Measurements from ENCODE around the gene NOPCHAP1. TPM values are rescaled to one million over a fixed set of nuclear protein-coding genes. Genes with fewer than 3 reads are reported as not detected.

Gene NOPCHAP1
- total RNA-seq, 1 donor from 2014 or later, result 9.9 TPM

DNA sequence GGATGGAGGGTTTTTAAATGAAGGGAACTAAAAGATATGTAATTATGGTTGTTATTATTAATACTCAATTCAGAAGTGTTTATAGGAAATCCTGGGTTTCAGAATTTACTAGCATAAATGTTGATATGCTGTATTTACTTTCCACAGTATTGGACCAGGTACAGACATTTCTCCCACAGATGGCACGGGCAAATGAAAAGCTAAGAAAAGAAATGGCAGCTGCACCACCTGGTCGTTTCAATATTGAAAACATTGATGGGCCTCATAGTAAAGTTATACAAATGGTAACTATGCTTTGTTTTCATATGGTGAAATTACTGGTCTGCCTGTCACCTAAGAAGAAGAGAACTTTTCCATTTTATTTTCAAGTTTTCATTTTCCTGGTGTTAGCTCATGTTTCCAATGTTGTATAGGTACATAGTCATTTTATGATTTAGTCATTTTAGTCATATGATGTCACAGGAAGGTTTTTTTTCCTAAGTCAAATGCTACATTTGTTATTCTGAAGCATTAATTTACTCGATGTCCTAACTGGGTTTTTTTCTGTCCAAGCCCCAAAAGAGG, 5.5 kb downstream of the NOPCHAP1 start:
- no peaks in the 10 kb centered on the region for H3K27me3 Mint-ChIP-seq (ENCODE audit: unreplicated experiment)
- H3K4me1 Mint-ChIP-seq (ENCODE audit: unreplicated experiment), result peaks cover 16% of the 10 kb centered on the region
- TF ChIP-seq, protein P1, sequence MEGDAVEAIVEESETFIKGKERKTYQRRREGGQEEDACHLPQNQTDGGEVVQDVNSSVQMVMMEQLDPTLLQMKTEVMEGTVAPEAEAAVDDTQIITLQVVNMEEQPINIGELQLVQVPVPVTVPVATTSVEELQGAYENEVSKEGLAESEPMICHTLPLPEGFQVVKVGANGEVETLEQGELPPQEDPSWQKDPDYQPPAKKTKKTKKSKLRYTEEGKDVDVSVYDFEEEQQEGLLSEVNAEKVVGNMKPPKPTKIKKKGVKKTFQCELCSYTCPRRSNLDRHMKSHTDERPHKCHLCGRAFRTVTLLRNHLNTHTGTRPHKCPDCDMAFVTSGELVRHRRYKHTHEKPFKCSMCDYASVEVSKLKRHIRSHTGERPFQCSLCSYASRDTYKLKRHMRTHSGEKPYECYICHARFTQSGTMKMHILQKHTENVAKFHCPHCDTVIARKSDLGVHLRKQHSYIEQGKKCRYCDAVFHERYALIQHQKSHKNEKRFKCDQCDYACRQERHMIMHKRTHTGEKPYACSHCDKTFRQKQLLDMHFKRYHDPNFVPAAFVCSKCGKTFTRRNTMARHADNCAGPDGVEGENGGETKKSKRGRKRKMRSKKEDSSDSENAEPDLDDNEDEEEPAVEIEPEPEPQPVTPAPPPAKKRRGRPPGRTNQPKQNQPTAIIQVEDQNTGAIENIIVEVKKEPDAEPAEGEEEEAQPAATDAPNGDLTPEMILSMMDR (IDR thresholded peaks at IDR 0.05), result no peak
- no peak for DNase-seq (ENCODE audit: extremely low spot score, unreplicated experiment)
- H3K4me3 Mint-ChIP-seq (ENCODE audit: unreplicated experiment), result no peak overlapping the region
- H3K27ac Mint-ChIP-seq (ENCODE audit: unreplicated experiment), result no peak overlapping the region
- H3K36me3 Mint-ChIP-seq (ENCODE audit: unreplicated experiment), result peaks cover 38% of the 10 kb centered on the region
- peaks cover 5% of the 10 kb centered on the region for H3K9me3 Mint-ChIP-seq (ENCODE audit: unreplicated experiment)

DNA sequence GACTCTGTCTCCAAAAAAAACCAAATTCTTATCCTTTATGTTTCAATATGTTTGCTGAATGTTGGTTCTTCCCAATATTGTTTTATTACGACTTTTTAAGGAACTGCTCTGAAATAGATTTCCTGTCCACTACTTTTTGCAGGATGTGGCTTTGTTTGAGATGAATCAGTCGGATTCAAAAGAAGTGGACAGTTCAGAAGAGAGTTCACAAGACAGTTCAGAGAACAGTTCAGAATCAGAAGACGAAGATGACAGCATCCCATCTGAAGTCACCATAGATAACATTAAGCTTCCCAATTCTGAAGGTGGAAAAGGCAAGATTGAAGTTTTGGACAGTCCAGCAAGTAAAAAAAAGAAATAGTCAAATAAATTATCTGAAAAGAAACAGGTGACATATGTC, 8.2 kb downstream of the NOPCHAP1 start:
- Mint-ChIP-seq H3K36me3 (ENCODE audit: unreplicated experiment) (peaks cover 52% of the 10 kb centered on the region), H3K4me3 (ENCODE audit: unreplicated experiment) (no peak overlapping the region), H3K27ac (ENCODE audit: unreplicated experiment) (no peak overlapping the region), H3K27me3 (ENCODE audit: unreplicated experiment) (no peaks in the 10 kb centered on the region), H3K9me3 (ENCODE audit: unreplicated experiment) (peaks cover 3% of the 10 kb centered on the region), H3K4me1 (ENCODE audit: unreplicated experiment) (no peaks in the 10 kb centered on the region)
- DNase-seq (ENCODE audit: extremely low spot score, unreplicated experiment), result no peak
- TF ChIP-seq, protein P1 (IDR thresholded peaks at IDR 0.05), result no peak

DNA sequence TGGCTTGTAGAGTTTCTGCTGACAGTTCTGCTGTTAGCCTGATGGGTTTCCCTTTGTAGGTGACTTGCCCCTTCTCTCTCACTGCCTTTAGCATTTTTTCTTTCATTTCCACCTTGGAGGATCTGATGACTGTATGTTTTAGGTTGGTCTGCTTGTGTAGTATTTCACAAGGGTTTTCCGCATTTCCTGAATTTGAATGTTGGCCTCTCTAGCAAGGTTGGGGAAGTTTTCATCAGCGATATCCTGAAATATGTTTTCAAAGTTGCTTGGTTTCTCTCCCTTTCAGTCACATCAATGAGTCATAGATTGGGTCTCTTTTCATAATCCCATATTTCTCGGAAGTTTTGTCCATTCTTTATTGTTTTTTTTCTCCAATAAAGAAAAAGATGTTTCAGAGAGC, 11.4 kb downstream of the NOPCHAP1 start:
- no peak overlapping the region for H3K4me3 Mint-ChIP-seq (ENCODE audit: unreplicated experiment)
- H3K4me1 Mint-ChIP-seq (ENCODE audit: unreplicated experiment), result no peaks in the 10 kb centered on the region
- no peak overlapping the region for H3K27ac Mint-ChIP-seq (ENCODE audit: unreplicated experiment)
- TF ChIP-seq, protein P1 (IDR thresholded peaks at IDR 0.05), result no peak
- no peaks in the 10 kb centered on the region for H3K9me3 Mint-ChIP-seq (ENCODE audit: unreplicated experiment)
- DNase-seq (ENCODE audit: extremely low spot score, unreplicated experiment), result no peak
- peaks cover 70% of the 10 kb centered on the region for H3K36me3 Mint-ChIP-seq (ENCODE audit: unreplicated experiment)
- H3K27me3 Mint-ChIP-seq (ENCODE audit: unreplicated experiment), result no peaks in the 10 kb centered on the region

DNA sequence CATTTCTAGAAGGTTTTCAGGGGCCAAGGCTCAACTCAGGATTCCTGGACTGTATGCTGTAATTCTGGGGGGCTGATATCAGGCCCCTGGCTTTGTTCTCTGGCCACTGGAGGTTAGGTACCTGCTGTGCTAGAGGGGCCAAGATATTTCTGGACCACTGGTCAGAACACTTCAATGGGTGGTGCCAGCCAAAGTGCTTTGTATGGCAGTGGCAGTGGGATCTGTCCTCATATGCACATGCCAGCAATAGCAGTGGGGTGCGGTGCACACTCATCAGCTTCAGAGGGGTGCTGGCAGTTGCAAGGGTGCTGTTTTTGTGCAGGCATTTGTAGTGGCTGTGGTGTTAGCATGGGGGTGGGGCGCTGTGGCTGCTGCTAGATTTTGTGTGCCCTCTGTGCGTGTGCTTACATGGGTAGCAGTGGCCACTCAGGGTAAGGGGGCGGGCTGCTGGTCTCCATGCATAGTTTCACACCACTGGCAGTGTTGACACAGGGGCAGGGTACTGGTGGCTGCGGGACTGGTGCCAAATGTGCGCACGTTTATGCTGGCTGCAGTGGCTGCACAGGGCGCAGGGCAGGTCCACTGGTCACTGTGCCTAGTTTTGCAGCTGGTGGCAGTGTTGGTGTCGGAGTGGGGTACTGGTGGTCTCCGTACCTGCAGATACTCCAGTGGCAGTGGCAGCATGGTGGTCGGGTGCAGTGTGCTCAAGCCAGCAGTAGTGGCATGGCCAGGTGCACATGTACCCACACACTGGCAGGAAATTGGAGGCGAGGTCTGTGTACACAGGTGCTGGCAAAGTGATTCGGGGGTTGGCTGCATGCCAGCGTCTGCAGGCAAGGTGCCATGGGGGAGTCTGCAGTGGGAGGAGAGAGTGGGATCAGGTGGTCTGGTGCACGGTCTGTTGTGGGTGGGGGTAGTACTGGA, 12.6 kb downstream of the NOPCHAP1 start:
- Mint-ChIP-seq H3K4me3 (ENCODE audit: unreplicated experiment) (no peak overlapping the region), H3K36me3 (ENCODE audit: unreplicated experiment) (peaks cover 76% of the 10 kb centered on the region), H3K27ac (ENCODE audit: unreplicated experiment) (no peak overlapping the region), H3K9me3 (ENCODE audit: unreplicated experiment) (no peaks in the 10 kb centered on the region), H3K27me3 (ENCODE audit: unreplicated experiment) (no peaks in the 10 kb centered on the region), H3K4me1 (ENCODE audit: unreplicated experiment) (no peaks in the 10 kb centered on the region)
- TF ChIP-seq, protein P1 (IDR thresholded peaks at IDR 0.05), result no peak
- no peak for DNase-seq (ENCODE audit: extremely low spot score, unreplicated experiment)

DNA sequence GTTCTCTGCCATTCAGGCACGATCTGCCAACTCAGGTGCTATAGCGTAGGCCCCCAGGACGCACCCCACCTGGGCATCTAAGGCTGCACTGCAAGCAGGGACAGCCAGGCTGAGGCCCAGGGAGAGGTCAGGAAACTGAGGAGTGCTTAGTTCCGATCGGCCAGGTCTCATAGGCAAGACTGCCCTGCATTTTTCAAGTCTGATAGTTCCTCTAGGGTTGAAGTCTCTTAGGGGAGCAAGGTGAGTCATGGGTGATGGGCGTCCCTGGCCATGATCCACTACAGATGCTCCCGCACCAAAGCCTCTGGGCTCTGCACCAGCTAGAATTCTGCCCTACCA, 13.2 kb downstream of the NOPCHAP1 start:
- Mint-ChIP-seq H3K27me3 (ENCODE audit: unreplicated experiment) (no peaks in the 10 kb centered on the region), H3K27ac (ENCODE audit: unreplicated experiment) (no peak overlapping the region), H3K4me1 (ENCODE audit: unreplicated experiment) (no peaks in the 10 kb centered on the region), H3K36me3 (ENCODE audit: unreplicated experiment) (peaks cover 78% of the 10 kb centered on the region), H3K9me3 (ENCODE audit: unreplicated experiment) (no peaks in the 10 kb centered on the region), H3K4me3 (ENCODE audit: unreplicated experiment) (no peak overlapping the region)
- TF ChIP-seq, protein P1 (IDR thresholded peaks at IDR 0.05), result no peak
- no peak for DNase-seq (ENCODE audit: extremely low spot score, unreplicated experiment)

Measured in osteocyte (in vitro differentiated cells).